Keratinocyte (primary cell): ENCODE data around the gene SMARCA2. TPM values are rescaled to one million over a fixed set of nuclear protein-coding genes. Genes with fewer than 3 reads are reported as not detected.
A peak's percentile ranks its signal among the peaks of the same experiment; 100 is the strongest.

ENCODE experiments used
- DNase-seq: peaks from one replicate; pipeline ENCODE4 v3.0.0-alpha.2; 2011; ENCODE audit warnings: low read depth, missing footprints, low spot score
- FAIRE-seq: peaks from 2 replicates; lab custom pipeline; 2011; peaks lifted over from hg19 to GRCh38; lab: Jason Lieb, UNC
- H2AFZ ChIP-seq: 2 replicates; pipeline ENCODE4 v1.6.0; 2012; ENCODE audit warnings: low read length, control low read depth, inconsistent platforms; ENCODE audit not compliant: control insufficient read depth
- H3K27ac ChIP-seq: 2 replicates; pipeline ENCODE4 v1.5.1; 2011; ENCODE audit warnings: low read length; ENCODE audit not compliant: control insufficient read depth, insufficient read depth
- H3K27me3 ChIP-seq: 3 replicates; pipeline ENCODE4 v1.6.0; 2011; ENCODE audit warnings: low read length; ENCODE audit not compliant: control insufficient read depth, insufficient read depth; ENCODE audit errors: extremely low read depth
- H3K36me3 ChIP-seq, 2 experiments: 2 replicates in 1 of 2; 3 replicates in 1 of 2; pipeline ENCODE4 v1.5.1; 2011; ENCODE audit warnings: low read length in 2 of 2, mild to moderate bottlenecking in 1 of 2; ENCODE audit not compliant: control insufficient read depth in 2 of 2, insufficient read depth in 2 of 2; ENCODE audit errors: extremely low read depth in 1 of 2
- H3K4me1 ChIP-seq: 3 replicates; pipeline ENCODE4 v1.5.1; 2011; ENCODE audit warnings: low read length; ENCODE audit not compliant: control insufficient read depth, insufficient read depth; ENCODE audit errors: extremely low read depth
- H3K4me2 ChIP-seq: 3 replicates; pipeline ENCODE4 v1.6.0; 2011; ENCODE audit warnings: low read depth, low read length; ENCODE audit not compliant: control insufficient read depth, insufficient read depth; ENCODE audit errors: extremely low read depth
- H3K4me3 ChIP-seq, 3 experiments: fragments of 200-600 bp in 1 of 3; sonication (generic) in 1 of 3; 2 replicates in 2 of 3; 3 replicates in 1 of 3; pipeline ENCODE4 v1.5.1; 2011 to 2016; ENCODE audit warnings: low read length in 3 of 3, mild to moderate bottlenecking in 3 of 3, control low read depth in 2 of 3, inconsistent platforms in 1 of 3, low read depth in 1 of 3, mixed read lengths in 1 of 3, mixed run types in 1 of 3, moderate library complexity in 1 of 3; ENCODE audit not compliant: control insufficient read depth in 2 of 3, insufficient read depth in 2 of 3; ENCODE audit errors: extremely low read depth in 1 of 3
- H3K79me2 ChIP-seq: 2 replicates; pipeline ENCODE4 v1.6.0; 2012; ENCODE audit warnings: low read length; ENCODE audit not compliant: control insufficient read depth, insufficient read depth
- H3K9ac ChIP-seq: 3 replicates; pipeline ENCODE4 v1.6.0; 2011; ENCODE audit warnings: low read length; ENCODE audit not compliant: control insufficient read depth, insufficient read depth; ENCODE audit errors: extremely low read depth
- H3K9me1 ChIP-seq: 3 replicates; pipeline ENCODE4 v1.6.0; 2011; ENCODE audit warnings: low read length; ENCODE audit not compliant: control insufficient read depth, insufficient read depth; ENCODE audit errors: extremely low read depth
- H3K9me3 ChIP-seq: 2 replicates; pipeline ENCODE4 v1.5.1; 2012; ENCODE audit warnings: low read depth, low read length; ENCODE audit not compliant: control insufficient read depth
- H4K20me1 ChIP-seq: 3 replicates; pipeline ENCODE4 v1.6.0; 2011; ENCODE audit warnings: low read length; ENCODE audit not compliant: control insufficient read depth, insufficient read depth; ENCODE audit errors: extremely low read depth
- EZH2 ChIP-seq: IDR thresholded peaks from one replicate; pipeline ENCODE4 v1.6.1; 2012; ENCODE audit warnings: inconsistent platforms, mild to moderate bottlenecking, low read length, moderate library complexity
- dilution Hi-C: fragments of 300-500 bp; cut with MboI; formaldehyde crosslinking; loops from one replicate; pipeline ENCODE4 v1.7.0; 2020; ENCODE audit warnings: low sequenced_read_pairs; ENCODE audit not compliant: extremely low pct_ligation_motif_present
- polyA minus RNA-seq, 3 experiments: library from RNA; depleted of rRNA, polyadenylated mRNA; stranded (reverse); fragments of >200 nt; gene quantifications; 1 replicate in 1 of 3; 2 replicates in 1 of 3; 3 replicates in 1 of 3; pipeline ENCODE4 v1.2.3, GENCODE V29; 2011
- polyA plus RNA-seq, 5 experiments: library from polyadenylated mRNA; depleted of rRNA in 3 of 5; stranded (reverse) in 3 of 5; stranded (forward) in 1 of 5; unstranded in 1 of 5; fragments of >200 nt; gene quantifications; 1 replicate in 1 of 5; 2 replicates in 3 of 5; 3 replicates in 1 of 5; pipeline versions ENCODE4 v1.2.1 to v1.2.3, GENCODE V29; 2011 to 2012; ENCODE audit warnings: missing spikeins in 2 of 5, low read depth in 1 of 5, low replicate concordance in 1 of 5
- TF ChIP-seq, protein P1 (sequence below), 3 experiments: IDR thresholded peaks in 1 of 3; conservative IDR thresholded peaks in 1 of 3; optimal IDR thresholded peaks in 1 of 3; 2 replicates in 2 of 3; 3 replicates in 1 of 3; pipeline versions ENCODE3 to v1.5.1; 2011; ENCODE audit warnings: low read length in 3 of 3, mild to moderate bottlenecking in 3 of 3, moderate library complexity in 2 of 3, control low read depth in 1 of 3, inconsistent platforms in 1 of 3; ENCODE audit not compliant: insufficient read depth in 2 of 3; ENCODE audit errors: extremely low read depth in 1 of 3

The SMARCA2 gene
- polyA plus RNA-seq, result 28.4 to 39.0 TPM (median 28.7 TPM) in 3 replicates
- polyA plus RNA-seq (2011; ENCODE audit: low read depth), result 91.5 TPM
- polyA plus RNA-seq (2011; cell fraction: cytosol; rRNA removed), result 26.2 and 33.5 TPM in 2 replicates
- polyA plus RNA-seq (2011; cell fraction: nucleus; rRNA removed), result 47.3 and 51.9 TPM in 2 replicates
- polyA plus RNA-seq (2012; ENCODE audit: low replicate concordance), result 25.7 and 27.5 TPM in 2 replicates
- polyA minus RNA-seq, result 60.9 to 93.3 TPM (median 91.2 TPM) in 3 replicates
- 21.9 TPM for polyA minus RNA-seq (2011; cell fraction: cytosol; rRNA and poly(A)+ RNA removed)
- 34.7 and 68.0 TPM in 2 replicates for polyA minus RNA-seq (2011; cell fraction: nucleus; rRNA and poly(A)+ RNA removed)

DNA sequence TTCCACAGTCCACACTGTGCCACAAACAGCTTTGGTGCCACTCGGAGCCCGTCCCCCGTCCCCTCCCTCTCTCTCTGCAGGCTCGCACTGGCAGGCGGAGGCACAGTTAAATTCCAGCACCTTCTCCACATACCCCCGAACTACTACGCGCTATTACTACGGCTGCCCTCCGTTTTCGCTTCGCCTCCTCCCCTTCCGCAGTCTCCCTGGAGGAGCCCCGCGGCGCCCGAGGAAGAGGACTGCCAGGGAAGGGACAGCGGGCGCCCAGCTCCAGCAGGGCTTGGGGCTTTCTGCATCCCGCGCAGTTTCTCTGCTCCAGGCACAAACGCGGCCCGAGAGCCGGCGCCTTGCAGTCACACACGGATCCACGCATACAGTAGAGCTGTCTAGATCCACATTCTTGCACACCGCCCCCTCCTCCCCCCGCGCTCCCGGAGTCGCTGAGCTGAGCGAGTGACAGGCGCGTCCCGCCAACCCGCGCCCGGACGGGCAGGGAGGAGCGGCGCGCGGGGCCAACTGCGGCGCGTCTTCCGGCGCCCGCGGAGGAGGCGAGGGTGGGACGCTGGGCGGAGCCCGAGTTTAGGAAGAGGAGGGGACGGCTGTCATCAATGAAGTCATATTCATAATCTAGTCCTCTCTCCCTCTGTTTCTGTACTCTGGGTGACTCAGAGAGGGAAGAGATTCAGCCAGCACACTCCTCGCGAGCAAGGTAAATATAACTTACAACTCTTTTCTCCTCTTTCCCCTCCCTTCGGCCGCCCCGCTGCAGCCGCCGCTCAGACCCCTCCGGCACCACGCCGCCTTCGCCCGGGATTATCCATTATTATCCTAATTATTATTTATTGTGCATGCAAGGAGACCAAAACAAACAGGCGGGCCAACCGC, at the start of gene SMARCA2:
Gene SMARCA2 (plus strand): TSS at position 652 of the 885 bp plus-strand sequence. CDS start 13,676 bp downstream, outside the sequence.
- DNase-seq, result peak; percentile 66
- no peaks in the 10 kb centered on the region for H3K9me3 ChIP-seq
- H3K9ac ChIP-seq, result peak within 1 kb of the TSS; percentile 86
- no peaks in the 10 kb centered on the region for H3K9me1 ChIP-seq
- H4K20me1 ChIP-seq, result no peaks in the 10 kb centered on the region
- H3K4me3 ChIP-seq, result peak within 1 kb of the TSS; percentile 79 to 91 (median 90)
- no peaks in the 10 kb centered on the region for H3K27me3 ChIP-seq
- H3K4me1 ChIP-seq, result peaks cover 14% of the 10 kb centered on the region
- H3K27ac ChIP-seq, result peak within 1 kb of the TSS; percentile 80
- peaks cover 21% of the 10 kb centered on the region for H3K79me2 ChIP-seq
- peak; percentile 73 for FAIRE-seq
- dilution Hi-C loops, result no loop called here
- no peaks in the 10 kb centered on the region for H3K36me3 ChIP-seq
- H2AFZ ChIP-seq, result peak within 1 kb of the TSS; percentile 97
- peak within 1 kb of the TSS; percentile 80 for H3K4me2 ChIP-seq
- TF ChIP-seq, protein P1, sequence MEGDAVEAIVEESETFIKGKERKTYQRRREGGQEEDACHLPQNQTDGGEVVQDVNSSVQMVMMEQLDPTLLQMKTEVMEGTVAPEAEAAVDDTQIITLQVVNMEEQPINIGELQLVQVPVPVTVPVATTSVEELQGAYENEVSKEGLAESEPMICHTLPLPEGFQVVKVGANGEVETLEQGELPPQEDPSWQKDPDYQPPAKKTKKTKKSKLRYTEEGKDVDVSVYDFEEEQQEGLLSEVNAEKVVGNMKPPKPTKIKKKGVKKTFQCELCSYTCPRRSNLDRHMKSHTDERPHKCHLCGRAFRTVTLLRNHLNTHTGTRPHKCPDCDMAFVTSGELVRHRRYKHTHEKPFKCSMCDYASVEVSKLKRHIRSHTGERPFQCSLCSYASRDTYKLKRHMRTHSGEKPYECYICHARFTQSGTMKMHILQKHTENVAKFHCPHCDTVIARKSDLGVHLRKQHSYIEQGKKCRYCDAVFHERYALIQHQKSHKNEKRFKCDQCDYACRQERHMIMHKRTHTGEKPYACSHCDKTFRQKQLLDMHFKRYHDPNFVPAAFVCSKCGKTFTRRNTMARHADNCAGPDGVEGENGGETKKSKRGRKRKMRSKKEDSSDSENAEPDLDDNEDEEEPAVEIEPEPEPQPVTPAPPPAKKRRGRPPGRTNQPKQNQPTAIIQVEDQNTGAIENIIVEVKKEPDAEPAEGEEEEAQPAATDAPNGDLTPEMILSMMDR (optimal IDR thresholded peaks at IDR 0.05 in 1 of 3, IDR thresholded peaks at IDR 0.05 in 1 of 3, conservative IDR thresholded peaks at IDR 0.05 in 1 of 3; ENCODE audit: extremely low read depth in 1 of 3, insufficient read depth in 2 of 3, low read length in 3 of 3), result no peak
- TF ChIP-seq EZH2, result no peak

DNA sequence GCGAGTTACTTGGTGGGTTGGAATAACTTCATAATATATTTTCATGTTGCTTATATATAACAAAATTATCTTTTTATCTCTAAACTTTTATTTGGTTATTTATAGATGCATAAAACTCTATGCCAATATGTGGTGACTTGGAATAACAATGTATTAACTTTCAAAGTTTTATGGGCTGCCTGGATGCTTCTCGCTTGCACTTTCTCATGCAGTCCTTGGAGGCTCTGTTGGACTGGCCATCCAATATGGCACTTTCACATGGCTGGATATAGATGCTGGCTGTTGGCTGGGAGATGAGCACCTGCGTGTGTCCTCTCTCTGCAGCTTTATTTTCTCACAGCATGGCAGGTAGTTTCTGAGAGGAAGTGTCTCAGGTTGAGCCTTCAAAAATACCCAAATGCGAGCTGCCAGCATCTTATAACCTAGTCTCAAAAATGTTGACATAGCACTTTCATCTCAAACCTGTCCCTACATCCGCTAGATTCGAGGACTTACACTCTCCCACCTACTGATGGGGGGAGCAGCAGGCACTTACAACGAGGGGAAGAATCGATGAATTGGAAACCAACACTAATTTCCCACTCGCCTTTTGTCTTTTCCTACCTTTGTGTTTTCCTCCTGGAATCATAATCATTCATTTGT, 48.3 kb upstream of the SMARCA2 start:
- no peak overlapping the region for H3K4me2 ChIP-seq
- no peaks in the 10 kb centered on the region for H3K36me3 ChIP-seq
- no peaks in the 10 kb centered on the region for H4K20me1 ChIP-seq
- TF ChIP-seq EZH2, result no peak
- TF ChIP-seq, protein P1 (optimal IDR thresholded peaks at IDR 0.05 in 1 of 3, IDR thresholded peaks at IDR 0.05 in 1 of 3, conservative IDR thresholded peaks at IDR 0.05 in 1 of 3; ENCODE audit: extremely low read depth in 1 of 3, insufficient read depth in 2 of 3, low read length in 3 of 3), result no peak
- H3K4me3 ChIP-seq, result no peak overlapping the region
- no peaks in the 10 kb centered on the region for H3K9me1 ChIP-seq
- dilution Hi-C loops, result no loop called here
- no peaks in the 10 kb centered on the region for H3K4me1 ChIP-seq
- H3K27ac ChIP-seq, result no peak overlapping the region
- no peaks in the 10 kb centered on the region for H3K79me2 ChIP-seq
- H2AFZ ChIP-seq, result no peak overlapping the region
- no peaks in the 10 kb centered on the region for H3K27me3 ChIP-seq
- no peaks in the 10 kb centered on the region for H3K9me3 ChIP-seq
- H3K9ac ChIP-seq, result no peak overlapping the region
- DNase-seq (no peak), FAIRE-seq (no peak)
